Measurements from ENCODE around the gene ABLIM2. TPM values are rescaled to one million over a fixed set of nuclear protein-coding genes. Genes with fewer than 3 reads are reported as not detected.
A peak's percentile ranks its signal among the peaks of the same experiment; 100 is the strongest.

Gene ABLIM2
- total and polyA plus RNA-seq, 10 of the 15 experiments (the other 5 are each of a cell fraction or from before 2014, with no cell fraction given), result 0.03 to 0.15 (median 0.05) TPM; not detected in 7

- TF ChIP-seq FOS (IDR thresholded peaks at IDR 0.05; ENCODE audit: borderline replicate concordance, extremely low read depth, insufficient read length) (no peak), POLR2AphosphoS5 (IDR thresholded peaks at IDR 0.05; ENCODE audit: low read length) (no peak), GATAD2B (conservative IDR thresholded peaks at IDR 0.05; ENCODE audit: low read depth) (no peak), ASH2L (IDR thresholded peaks at IDR 0.05; ENCODE audit: borderline replicate concordance, low read depth) (no peak), SMAD1 (IDR thresholded peaks at IDR 0.05; ENCODE audit: low read depth, partially characterized antibody) (no peak), EP300 (IDR thresholded peaks at IDR 0.05; ENCODE audit: borderline replicate concordance in 1 of 2, control insufficient read depth in 1 of 2, low read depth in 2 of 2, low read length in 2 of 2) (peak; percentile 32 to 69; a peak in 2 of 4 replicates), FOXK2 (IDR thresholded peaks at IDR 0.05) (no peak), MLLT1 (IDR thresholded peaks at IDR 0.05) (peak; percentile 90), MTA3 (IDR thresholded peaks at IDR 0.05; ENCODE audit: borderline replicate concordance, low read length) (no peak)
- TF ChIP-seq, protein P1, sequence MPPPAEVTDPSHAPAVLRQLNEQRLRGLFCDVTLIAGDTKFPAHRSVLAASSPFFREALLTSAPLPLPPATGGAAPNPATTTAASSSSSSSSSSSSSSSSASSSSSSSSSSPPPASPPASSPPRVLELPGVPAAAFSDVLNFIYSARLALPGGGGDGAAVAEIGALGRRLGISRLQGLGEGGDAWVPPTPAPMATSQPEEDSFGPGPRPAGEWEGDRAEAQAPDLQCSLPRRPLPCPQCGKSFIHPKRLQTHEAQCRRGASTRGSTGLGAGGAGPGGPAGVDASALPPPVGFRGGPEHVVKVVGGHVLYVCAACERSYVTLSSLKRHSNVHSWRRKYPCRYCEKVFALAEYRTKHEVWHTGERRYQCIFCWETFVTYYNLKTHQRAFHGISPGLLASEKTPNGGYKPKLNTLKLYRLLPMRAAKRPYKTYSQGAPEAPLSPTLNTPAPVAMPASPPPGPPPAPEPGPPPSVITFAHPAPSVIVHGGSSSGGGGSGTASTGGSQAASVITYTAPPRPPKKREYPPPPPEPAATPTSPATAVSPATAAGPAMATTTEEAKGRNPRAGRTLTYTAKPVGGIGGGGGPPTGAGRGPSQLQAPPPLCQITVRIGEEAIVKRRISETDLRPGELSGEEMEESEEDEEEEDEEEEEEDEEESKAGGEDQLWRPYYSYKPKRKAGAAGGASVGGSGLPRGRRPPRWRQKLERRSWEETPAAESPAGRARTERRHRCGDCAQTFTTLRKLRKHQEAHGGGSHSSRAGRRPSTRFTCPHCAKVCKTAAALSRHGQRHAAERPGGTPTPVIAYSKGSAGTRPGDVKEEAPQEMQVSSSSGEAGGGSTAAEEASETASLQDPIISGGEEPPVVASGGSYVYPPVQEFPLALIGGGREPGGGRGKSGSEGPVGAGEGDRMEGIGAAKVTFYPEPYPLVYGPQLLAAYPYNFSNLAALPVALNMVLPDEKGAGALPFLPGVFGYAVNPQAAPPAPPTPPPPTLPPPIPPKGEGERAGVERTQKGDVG (CRISPR knock-in tag; IDR thresholded peaks at IDR 0.05), result no peak
Observed at GRCh38 chr4:7960790-7961655, 197.6 kb downstream of the ABLIM2 start (continued).
